B cell (primary cell): ENCODE measurements around the gene NUBP2.

Source experiments
- EZH2 ChIP-seq: IDR thresholded peaks from 2 replicates; pipeline ENCODE4 v1.6.1; 2012; ENCODE audit warnings: borderline replicate concordance, low read depth, mild to moderate bottlenecking, moderate library complexity, low read length; ENCODE audit not compliant: insufficient read depth, poor library complexity, severe bottlenecking
- TF ChIP-seq, protein P1 (sequence below): fragments of 200-600 bp; IDR thresholded peaks from one replicate; pipeline ENCODE4 v1.8.0; 2022; ENCODE audit warnings: antibody characterized with exemption, mild to moderate bottlenecking

- TF ChIP-seq, protein P1, sequence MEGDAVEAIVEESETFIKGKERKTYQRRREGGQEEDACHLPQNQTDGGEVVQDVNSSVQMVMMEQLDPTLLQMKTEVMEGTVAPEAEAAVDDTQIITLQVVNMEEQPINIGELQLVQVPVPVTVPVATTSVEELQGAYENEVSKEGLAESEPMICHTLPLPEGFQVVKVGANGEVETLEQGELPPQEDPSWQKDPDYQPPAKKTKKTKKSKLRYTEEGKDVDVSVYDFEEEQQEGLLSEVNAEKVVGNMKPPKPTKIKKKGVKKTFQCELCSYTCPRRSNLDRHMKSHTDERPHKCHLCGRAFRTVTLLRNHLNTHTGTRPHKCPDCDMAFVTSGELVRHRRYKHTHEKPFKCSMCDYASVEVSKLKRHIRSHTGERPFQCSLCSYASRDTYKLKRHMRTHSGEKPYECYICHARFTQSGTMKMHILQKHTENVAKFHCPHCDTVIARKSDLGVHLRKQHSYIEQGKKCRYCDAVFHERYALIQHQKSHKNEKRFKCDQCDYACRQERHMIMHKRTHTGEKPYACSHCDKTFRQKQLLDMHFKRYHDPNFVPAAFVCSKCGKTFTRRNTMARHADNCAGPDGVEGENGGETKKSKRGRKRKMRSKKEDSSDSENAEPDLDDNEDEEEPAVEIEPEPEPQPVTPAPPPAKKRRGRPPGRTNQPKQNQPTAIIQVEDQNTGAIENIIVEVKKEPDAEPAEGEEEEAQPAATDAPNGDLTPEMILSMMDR: no peak
- TF ChIP-seq EZH2: no peak
These were observed 2.5 kb downstream of the NUBP2 start for GRCh38 chr16:1784977-1785845.
